ENCODE data around the gene SEC22C.
"Not testable (repeated sequence)": the region's sequence is repeated elsewhere in the genome, so short reads cannot be mapped to it uniquely, and the experiment has no call there.

Gene SEC22C

GRCh38 chr3:42581709-42582473 is at the start of gene SEC22C:
Gene SEC22C (minus strand): TSS chr3:42581967. CDS start chr3:42569046, 12,921 bp downstream.
- DNase-seq (ENCODE audit: low read depth), result peak; percentile 84

DNA sequence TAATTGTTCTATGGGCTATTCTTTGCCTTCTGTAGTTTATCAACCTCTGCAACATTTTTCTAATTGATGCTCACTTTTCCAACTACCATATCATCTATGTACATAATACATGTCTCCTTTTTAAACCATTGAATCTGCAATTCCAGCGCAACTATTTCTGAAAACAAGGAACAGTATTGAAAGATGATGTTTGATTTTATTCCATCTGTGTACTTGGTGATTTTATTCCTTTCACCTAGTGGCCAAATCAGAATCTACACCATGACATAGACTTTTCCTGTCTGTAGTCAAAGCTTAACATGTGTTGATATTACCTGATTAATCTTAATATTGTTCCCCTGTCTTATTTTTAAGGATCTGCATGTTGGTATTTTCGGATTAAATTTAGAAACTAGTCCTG is 31.7 kb upstream of the SEC22C start:
- no peak for DNase-seq (ENCODE audit: low read depth)

GRCh38 chr3:42612928-42613327 is 31.2 kb upstream of the SEC22C start:
- DNase-seq (ENCODE audit: low read depth), result no peak

- no peak for DNase-seq (ENCODE audit: low read depth)
Observed at GRCh38 chr3:42612217-42612616, 30.4 kb upstream of the SEC22C start.

GRCh38 chr3:42610976-42611375 is 29.2 kb upstream of the SEC22C start:
- DNase-seq (ENCODE audit: low read depth), result no peak

- DNase-seq (ENCODE audit: low read depth), result no peak
Observed at GRCh38 chr3:42608581-42608980, 26.8 kb upstream of the SEC22C start.

DNA sequence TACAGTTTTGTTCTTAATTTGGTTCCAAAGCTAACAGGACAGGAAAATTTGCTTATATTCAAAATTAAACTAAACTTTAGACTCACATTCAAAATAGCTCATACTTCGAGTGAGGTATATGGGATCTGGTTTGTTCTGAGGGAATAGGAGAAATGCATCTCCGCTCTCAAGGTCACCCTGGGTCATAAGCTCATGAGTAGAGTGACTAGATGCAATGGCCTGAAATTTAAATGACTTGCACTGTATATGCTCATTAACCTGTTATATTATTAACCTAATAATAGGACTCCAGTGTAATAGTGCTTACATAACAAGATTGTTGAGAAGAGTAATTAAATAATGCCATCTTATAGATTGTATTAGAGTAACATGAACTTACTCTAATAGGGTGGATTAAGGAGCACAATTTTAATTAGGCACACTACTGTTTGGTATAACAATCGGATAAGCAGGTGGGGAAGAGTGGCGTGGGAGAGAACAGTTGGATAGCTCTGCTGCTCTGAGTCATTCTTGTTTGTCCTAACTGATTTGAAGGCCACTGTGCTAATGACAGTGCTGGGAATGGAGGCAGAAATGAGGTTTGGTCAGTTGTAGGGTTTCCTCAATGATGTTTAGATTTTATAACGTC is 23.9 kb upstream of the SEC22C start:
- no peak for DNase-seq (ENCODE audit: low read depth)

- no peak for DNase-seq (ENCODE audit: low read depth)
Observed at GRCh38 chr3:42602961-42603360, 21.2 kb upstream of the SEC22C start.

DNA sequence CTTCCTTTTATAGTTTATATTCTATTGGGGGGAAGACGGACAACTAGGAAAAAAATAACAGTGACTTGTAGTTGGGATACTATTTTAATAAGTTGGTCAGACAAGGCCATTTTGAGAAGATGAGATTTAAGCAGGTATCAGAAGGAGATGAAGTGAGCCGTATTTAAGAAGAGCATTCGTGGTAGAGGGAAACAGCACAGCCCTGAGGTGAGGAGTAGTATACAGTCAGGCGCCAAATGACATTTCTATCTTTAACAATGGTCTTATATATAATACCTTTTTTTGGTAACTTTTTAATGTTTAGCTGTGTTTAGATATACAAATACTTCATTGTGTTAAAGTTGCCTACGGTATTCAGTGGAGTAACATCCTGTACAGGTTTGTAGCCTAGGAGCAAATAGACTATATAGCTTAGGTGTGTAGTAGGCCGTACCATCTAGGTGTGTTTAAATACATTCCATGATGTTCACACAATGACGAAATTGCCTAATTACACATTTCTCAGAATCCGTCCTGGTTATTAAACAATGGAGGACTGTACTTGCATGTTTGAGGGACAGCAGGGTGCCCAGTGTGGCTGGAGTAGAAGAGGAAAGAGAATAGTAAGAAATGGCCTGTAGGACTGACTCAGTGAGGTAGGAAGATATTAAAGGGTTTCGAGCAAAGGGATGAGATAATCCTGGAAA is 20.3 kb upstream of the SEC22C start:
- no peak for DNase-seq (ENCODE audit: low read depth)

- no peak for DNase-seq (ENCODE audit: low read depth)
Observed at GRCh38 chr3:42600958-42601675, 19.4 kb upstream of the SEC22C start.

DNA sequence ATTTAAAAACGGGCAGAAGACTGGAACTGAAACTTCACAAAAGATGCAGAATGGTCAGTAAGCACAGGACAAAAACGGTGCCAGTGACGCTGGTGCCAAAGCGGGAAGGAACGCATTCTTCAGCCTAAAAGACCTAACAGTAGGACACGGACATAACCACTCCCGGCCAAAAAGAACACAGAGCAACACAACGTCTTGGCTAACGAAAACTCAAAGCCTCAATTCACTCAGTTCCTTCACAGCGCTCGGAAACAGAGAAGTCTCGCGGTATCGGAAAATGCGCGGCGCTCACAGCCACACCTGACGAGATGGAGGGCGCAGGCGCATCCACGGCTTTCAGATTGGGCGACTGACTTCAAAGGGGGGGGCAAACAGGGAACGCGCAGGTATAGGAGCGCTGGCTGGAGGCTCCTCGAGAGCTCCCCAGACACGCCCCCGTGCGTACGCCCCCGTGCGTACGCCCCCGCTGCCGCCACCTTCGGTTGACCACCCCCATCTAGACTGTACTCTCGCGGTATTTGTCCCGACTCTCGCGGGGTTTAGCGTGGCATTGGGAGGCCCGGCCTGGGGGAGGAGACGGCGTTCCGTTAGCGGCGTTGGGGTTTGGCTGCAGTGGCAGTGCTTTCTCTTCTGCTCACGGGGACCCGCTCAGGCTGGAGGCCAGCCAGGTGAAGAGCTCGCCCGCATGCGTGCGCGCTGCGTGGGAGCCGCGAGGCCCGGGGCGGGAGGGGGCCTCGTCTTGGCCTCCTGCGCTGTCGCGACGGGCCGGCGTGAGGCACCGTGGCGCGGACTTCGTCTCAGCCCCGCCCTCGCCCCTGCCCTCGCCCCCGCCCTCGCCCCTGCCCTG is 18.6 kb upstream of the SEC22C start, which contains the start of gene NKTR:
NKTR (plus strand) TSS at position 576 of the 847 bp plus-strand sequence. CDS start 321 bp downstream, outside the sequence.
- peak; percentile 98 for DNase-seq (ENCODE audit: low read depth)

- not testable (repeated sequence) for DNase-seq (ENCODE audit: low read depth)
Observed at GRCh38 chr3:42597098-42597497, 15.3 kb upstream of the SEC22C start.

DNA sequence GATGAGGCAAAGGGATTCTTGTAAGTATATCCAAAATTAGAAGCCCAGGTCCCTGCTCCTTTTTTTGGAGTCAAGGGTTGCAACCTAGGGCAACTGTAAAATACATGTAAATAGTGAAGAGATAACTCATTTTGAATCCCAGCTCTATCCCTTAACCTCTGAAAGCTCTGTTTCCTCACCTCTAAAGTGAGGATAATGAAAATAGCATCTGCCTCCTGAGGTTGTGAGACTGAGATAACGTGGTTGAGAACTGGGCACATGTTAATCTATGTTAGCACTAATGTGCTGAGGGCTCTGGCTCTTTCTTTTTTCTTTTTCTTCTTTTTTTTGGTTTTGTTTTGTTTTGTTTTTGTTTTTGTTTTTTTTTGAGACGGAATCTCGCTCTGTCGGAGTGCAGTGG is 13.9 kb upstream of the SEC22C start:
- DNase-seq (ENCODE audit: low read depth), result no peak

DNA sequence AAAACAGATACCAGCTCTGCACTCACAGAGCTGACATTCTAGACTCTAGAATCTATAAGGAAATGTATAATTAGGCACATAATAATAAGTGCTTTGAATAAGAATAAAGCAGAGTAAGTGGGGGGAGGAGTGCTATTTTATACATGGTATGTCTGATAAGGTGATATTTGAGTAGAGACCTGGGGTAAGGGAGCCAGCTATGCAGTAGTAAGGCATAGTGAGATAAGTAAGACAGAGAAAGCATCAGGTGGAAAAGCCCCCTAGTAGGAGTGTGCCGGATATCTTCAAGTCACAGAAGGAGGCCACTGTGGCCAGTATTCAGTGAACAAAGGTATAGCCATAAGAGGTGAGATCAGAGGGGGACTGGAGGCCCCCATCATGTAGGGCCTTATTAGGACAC is 11.9 kb upstream of the SEC22C start:
- no peak for DNase-seq (ENCODE audit: low read depth)

- no peak for DNase-seq (ENCODE audit: low read depth)
Observed at GRCh38 chr3:42591811-42592210, 10.0 kb upstream of the SEC22C start.

- no peak for DNase-seq (ENCODE audit: low read depth)
Observed at GRCh38 chr3:42590989-42591756, 9.4 kb upstream of the SEC22C start.

DNA sequence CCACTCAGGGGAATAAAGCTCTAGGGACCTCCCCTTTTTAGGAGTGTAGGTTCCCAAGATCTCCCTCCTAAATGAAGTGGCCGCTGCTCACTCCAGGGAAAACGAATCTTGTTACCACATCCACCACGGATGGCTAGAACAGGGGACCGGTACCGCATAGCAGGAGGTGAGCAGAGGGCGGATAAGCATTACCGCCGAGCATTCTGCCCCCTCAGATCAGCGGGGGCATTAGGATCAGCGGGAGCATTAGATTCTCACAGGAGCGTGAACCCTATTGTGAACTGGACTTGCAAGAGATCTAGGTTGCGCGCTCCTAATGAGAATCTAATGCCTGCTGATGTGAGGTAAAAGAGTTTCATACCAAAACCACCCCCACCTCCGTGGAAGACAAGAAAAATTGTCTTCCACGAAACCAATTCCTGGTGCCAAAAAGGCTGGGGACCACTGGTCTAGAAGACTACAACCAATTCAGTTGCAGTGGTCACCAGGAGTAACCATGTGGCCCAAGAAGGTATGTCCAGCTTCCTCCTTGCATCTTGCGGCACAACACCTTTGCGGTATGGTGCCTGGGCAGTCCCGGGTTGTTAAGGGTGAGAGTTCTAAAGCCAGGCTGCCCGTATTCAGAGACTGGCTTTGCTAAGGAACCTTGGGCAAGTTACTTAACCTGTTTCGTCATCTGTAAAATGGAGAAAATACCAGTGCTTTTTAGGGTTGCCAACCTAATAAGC is 7.8 kb upstream of the SEC22C start:
- DNase-seq (ENCODE audit: low read depth), result no peak

DNA sequence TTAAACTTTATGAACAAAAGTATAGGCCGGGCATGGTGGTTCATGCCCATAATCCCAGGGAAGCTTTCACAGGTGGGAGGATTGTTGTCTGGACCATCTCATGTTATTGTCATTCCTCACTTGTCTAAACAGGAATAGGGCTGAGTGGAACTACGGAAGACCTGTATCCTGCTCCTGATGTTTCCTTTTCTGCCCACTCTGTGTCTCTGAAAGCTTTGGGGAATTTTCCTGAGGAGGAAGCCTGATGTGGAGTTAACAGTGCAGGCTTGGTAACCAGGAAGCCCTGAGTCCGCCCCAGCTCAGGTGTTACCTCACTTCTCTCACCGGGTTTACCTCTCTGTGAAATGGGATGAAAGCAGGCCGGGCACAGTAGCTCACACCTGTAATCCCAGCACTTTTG is 6.9 kb upstream of the SEC22C start:
- DNase-seq (ENCODE audit: low read depth), result no peak

GRCh38 chr3:42582474-42583070 is 805 bp upstream of the SEC22C start:
- DNase-seq (ENCODE audit: low read depth), result no peak

DNA sequence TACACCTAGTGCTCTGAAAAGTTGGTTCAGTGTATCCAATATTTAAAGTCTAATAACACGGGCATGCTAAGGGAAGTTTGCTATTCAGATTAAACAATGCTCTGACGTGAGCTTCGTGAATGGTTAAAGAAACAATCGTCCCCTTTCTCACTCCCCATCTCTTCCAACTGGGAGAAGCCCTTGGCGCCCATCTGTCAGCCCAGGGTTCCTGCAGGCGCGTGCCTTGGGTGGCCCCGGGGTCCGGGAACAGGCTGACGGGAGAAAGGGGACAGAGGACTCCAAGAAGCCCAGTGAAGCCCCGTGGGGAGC is 413 bp downstream of the SEC22C start:
- no peak for DNase-seq (ENCODE audit: low read depth)

Data from stimulated activated CD8-positive, alpha-beta memory T cell treated with anti-CD3 and anti-CD28 coated beads, Interleukin-15, amount 100 ng/mL, for 24 hours (primary cell).